ENCODE results near the gene BMP6. TPM values are rescaled to one million over a fixed set of nuclear protein-coding genes. Genes with fewer than 3 reads are reported as not detected.
"Not testable (repeated sequence)": the region's sequence is repeated elsewhere in the genome, so short reads cannot be mapped to it uniquely, and the experiment has no call there.

BMP6 gene
- polyA plus RNA-seq, 2 of the 4 experiments (the other 2 are of a cell fraction), result 8.4 to 23.0 TPM

- Histone ChIP-seq H3K9me3 (no peaks in the 10 kb centered on the region), H3K27ac (no peak overlapping the region), H3K4me1 (peaks cover 10% of the 10 kb centered on the region; the same call in 2 of the 3 replicates), H3K4me3 (no peak overlapping the region), H3K4me2 (no peak overlapping the region)
- no peak for ATAC-seq
- DNase-seq (ENCODE audit: low read depth in 1 of 2, low spot score in 1 of 2), result no peak
- ChIA-PET CTCF (interaction anchor here (1.2 to 2.1 kb wide), 2 partner anchors 79 to 174 kb away, joined by 3 to 5 read pairs; no protein-coding TSS in a partner anchor), POLR2A (no interaction called here)
- FAIRE-seq, result no peak
- 98% methylated on average over 6 of the region's 6 CpGs for WGBS (ENCODE audit: missing lambda C conversion rate)
- TF ChIP-seq BCL3 (IDR thresholded peaks at IDR 0.05), result no peak
Observed at GRCh38 chr6:7896465-7896987, 170.6 kb downstream of the BMP6 start.

- Histone ChIP-seq H3K4me3 (no peak overlapping the region), H3K9me3 (no peaks in the 10 kb centered on the region), H3K4me1 (peaks cover 10% of the 10 kb centered on the region; the same call in 2 of the 3 replicates), H3K4me2 (no peak overlapping the region), H3K27ac (no peak overlapping the region)
- no peak for TF ChIP-seq BCL3 (IDR thresholded peaks at IDR 0.05)
- no peak for TF ChIP-seq EHF (CRISPR knock-in tag; IDR thresholded peaks at IDR 0.05)
- no peak for TF ChIP-seq PBX3 (IDR thresholded peaks at IDR 0.05)
- TF ChIP-seq FOSL2 (IDR thresholded peaks at IDR 0.05), result no peak
- no peak for TF ChIP-seq FOSL2 (CRISPR knock-in tag; IDR thresholded peaks at IDR 0.05)
- no peak for TF ChIP-seq ZSCAN20 (CRISPR knock-in tag; IDR thresholded peaks at IDR 0.05)
- TF ChIP-seq ZNF302 (CRISPR knock-in tag; IDR thresholded peaks at IDR 0.05), result no peak
- no peak for TF ChIP-seq KDM5A (IDR thresholded peaks at IDR 0.05)
- no peak for TF ChIP-seq HES2 (IDR thresholded peaks at IDR 0.05)
- no peak for TF ChIP-seq BHLHE40 (IDR thresholded peaks at IDR 0.05; ENCODE audit: low read depth, low read length)
- no peak for TF ChIP-seq HMGXB4 (CRISPR knock-in tag; IDR thresholded peaks at IDR 0.05; ENCODE audit: borderline replicate concordance)
- no peak for TF ChIP-seq EP300 (IDR thresholded peaks at IDR 0.05)
- no peak for TF ChIP-seq RFX5 (IDR thresholded peaks at IDR 0.05)
- TF ChIP-seq CBX8 (IDR thresholded peaks at IDR 0.05), result no peak
- no peak for TF ChIP-seq RCOR1 (IDR thresholded peaks at IDR 0.05; ENCODE audit: low read depth, low read length)
- no peak for TF ChIP-seq RAD21 (conservative IDR thresholded peaks at IDR 0.05 in 1 of 2, IDR thresholded peaks at IDR 0.05 in 1 of 2)
- ChIA-PET POLR2A (no interaction called here), CTCF (interaction anchor here (1.3 to 2.1 kb wide), 3 partner anchors 10 to 175 kb away, joined by 4 to 6 read pairs (median 5); no protein-coding TSS in a partner anchor)
- no peak for ATAC-seq
- WGBS (ENCODE audit: missing lambda C conversion rate), result 87% methylated on average over 9 of the region's 9 CpGs
- no peak for DNase-seq (ENCODE audit: low read depth in 1 of 2, low spot score in 1 of 2)
- FAIRE-seq, result no peak
Observed at GRCh38 chr6:7897461-7898192, 171.7 kb downstream of the BMP6 start.

- peaks cover 10% of the 10 kb centered on the region; the same call in 2 of the 3 replicates for H3K4me1 ChIP-seq
- H3K27ac ChIP-seq; FAIRE-seq; ATAC-seq; H3K4me2 ChIP-seq; POLR2A ChIA-PET; DNase-seq (ENCODE audit: low read depth in 1 of 2, low spot score in 1 of 2); H3K9me3 ChIP-seq; H3K4me3 ChIP-seq: not testable (repeated sequence)
- CTCF ChIA-PET, result interaction anchor here (0.6 to 2.1 kb wide), 4 partner anchors 10 to 176 kb away, joined by 4 to 6 read pairs (median 5); no protein-coding TSS in a partner anchor
- WGBS (ENCODE audit: missing lambda C conversion rate), result 92% methylated on average over 8 of the region's 8 CpGs
Observed at GRCh38 chr6:7898193-7898586, 172.3 kb downstream of the BMP6 start.
